Stimulated activated CD4-positive, alpha-beta T cell treated with anti-CD3 and anti-CD28 coated beads, Interleukin-1b, Interleukin-23, amount 100 ng/mL, for 1 hour (primary cell): ENCODE data around the gene CD81.
"Not testable (repeated sequence)": the region's sequence is repeated elsewhere in the genome, so short reads cannot be mapped to it uniquely, and the experiment has no call there.

Experiments
- DNase-seq, 2 donors: peaks; one replicate each; pipeline ENCODE4 v3.0.0-alpha.2; 2020; ENCODE audit warnings: low read depth in 2 of 2

CD81 gene

GRCh38 chr11:2357246-2357645 lies 19.9 kb upstream of the CD81 start:
- no peak for DNase-seq

- DNase-seq = not testable (repeated sequence)
Observed at GRCh38 chr11:2357651-2358050, 19.5 kb upstream of the CD81 start.

GRCh38 chr11:2358754-2359442 lies 18.2 kb upstream of the CD81 start:
- no peak for DNase-seq

- DNase-seq = no peak
Observed at GRCh38 chr11:2359557-2359956, 17.6 kb upstream of the CD81 start.

GRCh38 chr11:2360081-2360642 lies 16.9 kb upstream of the CD81 start:
- no peak for DNase-seq

- no peak for DNase-seq
Observed at GRCh38 chr11:2361565-2361964, 15.5 kb upstream of the CD81 start.

GRCh38 chr11:2362414-2362813 lies 14.7 kb upstream of the CD81 start:
- no peak for DNase-seq

- no peak for DNase-seq
Observed at GRCh38 chr11:2363130-2363529, 14.0 kb upstream of the CD81 start.

- DNase-seq = no peak
Observed at GRCh38 chr11:2363577-2364370, 13.3 kb upstream of the CD81 start.

- DNase-seq = not testable (repeated sequence)
Observed at GRCh38 chr11:2364386-2364785, 12.7 kb upstream of the CD81 start.

GRCh38 chr11:2365571-2366210 lies 11.4 kb upstream of the CD81 start:
- DNase-seq = no peak

- no peak for DNase-seq
Observed at GRCh38 chr11:2366276-2366675, 10.8 kb upstream of the CD81 start.

- DNase-seq = no peak
Observed at GRCh38 chr11:2366733-2367132, 10.4 kb upstream of the CD81 start.

GRCh38 chr11:2367266-2368160 lies 9.6 kb upstream of the CD81 start:
- DNase-seq = no peak

GRCh38 chr11:2368178-2368850 lies 8.8 kb upstream of the CD81 start:
- DNase-seq = no peak

GRCh38 chr11:2368851-2369180 lies 8.3 kb upstream of the CD81 start:
- no peak for DNase-seq

- no peak for DNase-seq
Observed at GRCh38 chr11:2369320-2369719, 7.8 kb upstream of the CD81 start.

- no peak for DNase-seq
Observed at GRCh38 chr11:2369896-2370295, 7.2 kb upstream of the CD81 start.

- no peak for DNase-seq
Observed at GRCh38 chr11:2374456-2375201, 2.5 kb upstream of the CD81 start.

- DNase-seq = no peak
Observed at GRCh38 chr11:2375341-2375853, 1.7 kb upstream of the CD81 start.
